Natural killer cell treated with Interleukin-12 subunit alpha and Interleukin-12 subunit beta and Interleukin-15 and Interleukin-18, amount 100 ng/mL, for 72 hours (primary cell): Measurements from ENCODE around the gene SDK1. TPM values are rescaled to one million over a fixed set of nuclear protein-coding genes. Genes with fewer than 3 reads are reported as not detected.
A peak's percentile ranks its signal among the peaks of the same experiment; 100 is the strongest.

Source experiments
- ATAC-seq, 2 donors: fragments of 150-1000 bp; cut with Tn5 transposase in 1 of 2; sonication (Bioruptor Pico), chemical (Tn5 transposase) in 1 of 2; 2 replicates each; pipeline ENCODE4 v1.10.0; 2021
- DNase-seq: peaks from one replicate; pipeline ENCODE4 v3.0.0; 2022; ENCODE audit warnings: low spot score
- H3K27ac Mint-ChIP-seq, 2 donors: 1 replicate in 1 of 2; 2 replicates in 1 of 2; pipeline ENCODE4 v1.8.0; 2022; ENCODE audit warnings: mixed read lengths in 2 of 2, mild to moderate bottlenecking in 1 of 2, moderate library complexity in 1 of 2
- H3K27me3 Mint-ChIP-seq, 2 donors: 1 replicate in 1 of 2; 2 replicates in 1 of 2; pipeline ENCODE4 v1.8.0; 2022; ENCODE audit warnings: mixed read lengths in 2 of 2
- H3K36me3 Mint-ChIP-seq: one replicate; pipeline ENCODE4 v1.8.0; 2022; ENCODE audit warnings: mixed read lengths
- H3K4me1 Mint-ChIP-seq, 2 donors: 1 replicate in 1 of 2; 2 replicates in 1 of 2; pipeline ENCODE4 v1.8.0; 2022; ENCODE audit warnings: low read depth in 2 of 2, mixed read lengths in 2 of 2, mild to moderate bottlenecking in 1 of 2
- H3K4me3 Mint-ChIP-seq: one replicate; pipeline ENCODE4 v1.8.0; 2022; ENCODE audit warnings: mixed read lengths
- H3K9me3 Mint-ChIP-seq: 2 replicates; pipeline ENCODE4 v1.8.0; 2022; ENCODE audit warnings: mixed read lengths
- total RNA-seq, 2 donors: library from RNA; stranded (reverse); gene quantifications; one replicate each; pipeline ENCODE4 v1.2.3, GENCODE V29; 2022

SDK1 gene
- total RNA-seq, 2 donors from 2014 or later: 0.20 to 0.40 TPM

DNA sequence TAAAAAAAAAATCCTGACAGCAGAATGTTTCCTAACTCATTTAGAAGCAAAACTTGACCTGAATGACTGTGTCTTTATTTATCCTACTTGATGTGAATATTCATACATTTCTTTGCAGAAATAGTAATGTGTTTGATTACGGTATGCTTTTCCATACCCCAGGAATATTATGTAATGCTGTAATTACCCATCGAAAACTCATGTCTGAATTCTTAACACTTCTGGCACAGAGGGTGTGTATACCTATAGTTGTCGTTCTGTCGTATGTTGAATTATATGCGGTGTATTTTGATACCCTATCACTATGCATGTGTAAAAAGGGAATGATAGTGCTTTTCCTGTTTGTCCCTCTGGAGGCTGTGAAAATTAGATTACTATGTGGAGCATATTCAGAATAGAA is 26.6 kb downstream of the SDK1 start:
- no peaks in the 10 kb centered on the region for H3K4me1 Mint-ChIP-seq
- peaks cover 27 to 51% of the 10 kb centered on the region in 2 donors for H3K27me3 Mint-ChIP-seq
- no peak overlapping the region for H3K27ac Mint-ChIP-seq
- DNase-seq (no peak), ATAC-seq (no peak)
- no peaks in the 10 kb centered on the region for H3K36me3 Mint-ChIP-seq
- no peak overlapping the region for H3K4me3 Mint-ChIP-seq
- H3K9me3 Mint-ChIP-seq: no peaks in the 10 kb centered on the region

DNA sequence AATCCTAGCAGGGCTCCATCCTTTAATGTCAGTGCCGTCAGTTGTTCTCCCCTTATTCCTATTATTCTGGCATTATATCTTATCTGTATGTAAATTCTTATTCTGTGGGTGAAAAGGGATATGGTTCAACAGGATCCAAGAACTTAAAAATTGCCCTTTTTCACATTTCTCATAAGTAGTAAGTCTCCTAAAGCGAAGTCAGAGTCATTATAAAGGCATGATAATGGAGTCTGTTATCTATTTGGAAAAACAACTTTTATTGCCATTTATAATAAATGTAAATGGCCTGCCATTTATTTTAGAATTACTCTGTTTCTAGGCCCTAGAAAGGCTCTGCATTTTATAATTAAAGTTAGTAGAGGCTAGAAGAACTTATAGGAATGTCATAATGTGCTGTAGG is 31.3 kb downstream of the SDK1 start:
- Mint-ChIP-seq H3K4me1 (no peaks in the 10 kb centered on the region), H3K27me3 (peaks cover 33 to 65% of the 10 kb centered on the region in 2 donors), H3K4me3 (no peak overlapping the region), H3K36me3 (no peaks in the 10 kb centered on the region), H3K27ac (no peak overlapping the region), H3K9me3 (no peaks in the 10 kb centered on the region)
- ATAC-seq (no peak), DNase-seq (no peak)

DNA sequence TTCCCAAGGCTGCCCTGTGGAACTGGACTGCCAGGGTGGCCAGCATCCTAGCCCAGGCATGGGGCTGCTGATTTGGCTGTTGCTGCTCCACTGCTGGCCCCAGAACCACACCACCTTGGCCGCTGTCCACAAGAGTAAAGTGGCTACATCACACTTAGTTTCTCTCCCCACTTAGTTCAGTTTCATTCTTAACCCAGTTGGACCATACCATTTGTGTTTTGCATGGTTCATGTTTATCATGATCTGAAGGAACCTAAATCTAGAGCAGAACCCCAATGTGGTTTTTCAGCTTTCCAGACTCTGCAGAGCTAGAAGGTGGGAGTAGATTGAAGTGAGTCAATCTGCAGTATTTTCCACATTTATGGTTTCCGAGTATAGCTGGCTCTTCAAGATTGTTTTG is 32.8 kb downstream of the SDK1 start:
- no peak for ATAC-seq
- H3K27ac Mint-ChIP-seq: no peak overlapping the region
- H3K4me3 Mint-ChIP-seq: no peak overlapping the region
- no peak for DNase-seq
- H3K36me3 Mint-ChIP-seq: no peaks in the 10 kb centered on the region
- no peaks in the 10 kb centered on the region for H3K4me1 Mint-ChIP-seq
- H3K9me3 Mint-ChIP-seq: no peaks in the 10 kb centered on the region
- H3K27me3 Mint-ChIP-seq: peaks cover 42 to 69% of the 10 kb centered on the region in 2 donors

DNA sequence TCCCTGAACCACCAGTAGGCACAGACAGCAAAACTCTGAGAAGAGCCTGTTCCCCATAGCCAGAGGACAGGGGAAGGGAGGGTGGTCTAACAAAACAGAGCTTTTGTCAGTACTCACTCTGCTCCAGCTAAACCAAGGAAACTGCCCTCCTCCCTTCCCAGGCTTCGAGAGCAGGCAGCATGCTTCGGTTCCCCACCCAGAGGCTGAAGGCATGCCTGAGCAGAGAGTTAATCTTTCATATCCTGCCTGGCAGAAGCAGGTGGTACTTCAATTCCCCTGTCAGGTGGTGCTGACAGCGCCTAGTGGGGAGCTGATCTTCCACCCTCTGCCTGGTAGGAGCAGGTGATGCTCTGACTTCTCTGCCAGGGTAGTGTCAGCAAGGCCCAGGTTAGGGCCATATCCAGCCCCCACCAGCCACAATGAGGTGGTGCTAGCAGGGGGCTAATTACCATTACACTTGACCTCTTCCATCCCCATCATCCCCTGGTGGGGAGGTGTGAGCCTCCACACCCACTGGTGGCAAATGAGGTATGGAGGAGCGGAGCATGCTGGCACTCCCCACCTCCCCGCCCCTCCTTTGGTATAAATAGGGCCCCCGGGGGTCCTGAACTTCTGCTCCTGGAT is 35.1 kb downstream of the SDK1 start:
- peaks cover 44 to 73% of the 10 kb centered on the region in 2 donors for H3K27me3 Mint-ChIP-seq
- no peak overlapping the region for H3K4me3 Mint-ChIP-seq
- no peaks in the 10 kb centered on the region for H3K36me3 Mint-ChIP-seq
- H3K27ac Mint-ChIP-seq: no peak overlapping the region
- peak in 1 of 2 donors; percentile 38 for ATAC-seq
- no peaks in the 10 kb centered on the region for H3K4me1 Mint-ChIP-seq
- no peaks in the 10 kb centered on the region for H3K9me3 Mint-ChIP-seq
- no peak for DNase-seq

DNA sequence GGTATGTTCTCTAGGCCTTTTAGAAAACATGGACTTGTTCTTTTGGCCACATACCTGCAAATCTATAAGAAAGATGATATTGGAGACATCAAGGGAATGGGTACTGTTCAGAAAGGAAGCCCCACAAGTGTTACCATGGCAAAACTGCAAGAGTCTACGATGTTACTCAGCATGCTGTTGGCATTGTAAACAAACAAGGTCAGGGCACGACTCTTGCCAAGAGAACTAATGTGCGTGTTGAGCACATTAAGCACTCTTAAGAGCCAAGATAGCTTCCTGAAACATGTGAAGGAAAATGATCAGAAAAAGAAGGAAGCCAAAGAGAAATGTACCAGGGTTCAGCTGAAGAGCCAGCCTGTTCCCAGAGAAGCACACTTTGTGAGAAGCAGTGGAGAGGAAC is 37.1 kb downstream of the SDK1 start:
- no peaks in the 10 kb centered on the region for H3K36me3 Mint-ChIP-seq
- H3K4me1 Mint-ChIP-seq: no peaks in the 10 kb centered on the region
- peaks cover 44 to 74% of the 10 kb centered on the region in 2 donors for H3K27me3 Mint-ChIP-seq
- no peak for ATAC-seq
- H3K27ac Mint-ChIP-seq: no peak overlapping the region
- H3K4me3 Mint-ChIP-seq: no peak overlapping the region
- no peaks in the 10 kb centered on the region for H3K9me3 Mint-ChIP-seq
- DNase-seq: no peak

DNA sequence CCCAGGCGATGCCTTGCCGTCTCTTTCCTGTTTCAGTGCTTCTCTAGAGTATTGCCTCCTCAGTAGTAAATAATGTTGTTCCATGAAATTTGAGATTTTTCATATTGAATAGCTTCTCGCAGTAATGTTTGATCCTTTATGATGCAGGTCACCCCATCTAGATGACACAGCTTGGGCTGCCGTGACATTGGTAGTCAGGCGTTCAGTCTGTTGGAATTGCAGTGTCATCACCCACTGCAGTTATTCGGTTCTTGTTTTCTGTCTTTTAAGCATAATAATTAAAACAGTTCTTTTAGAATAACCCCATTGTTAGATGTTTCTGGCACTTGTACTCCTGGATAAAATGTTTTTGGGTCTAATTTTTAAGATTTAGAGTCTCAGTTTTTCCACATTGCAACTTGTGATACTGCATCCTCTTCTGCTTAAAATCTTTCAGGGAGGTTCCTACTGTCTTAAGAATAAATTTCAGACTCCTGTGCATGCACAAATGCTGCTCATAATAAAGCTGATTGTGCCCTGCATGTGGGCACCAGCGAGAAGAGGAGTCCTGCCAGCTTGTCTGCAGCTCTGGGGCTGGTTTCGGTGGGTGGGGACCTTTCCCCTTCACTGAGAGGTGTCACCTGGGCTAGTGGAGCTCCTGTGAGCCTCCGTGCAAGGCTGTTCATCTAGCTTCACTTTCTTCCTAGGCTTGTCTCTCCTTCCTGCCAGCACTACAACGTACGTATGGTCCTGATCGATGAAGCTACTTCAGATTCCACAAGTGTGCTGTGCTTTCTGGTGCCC is 44.8 kb downstream of the SDK1 start:
- no peak for ATAC-seq
- Mint-ChIP-seq H3K9me3 (no peaks in the 10 kb centered on the region), H3K27me3 (peaks cover 26 to 64% of the 10 kb centered on the region in 2 donors), H3K27ac (no peak overlapping the region), H3K4me1 (no peaks in the 10 kb centered on the region), H3K4me3 (no peak overlapping the region), H3K36me3 (no peaks in the 10 kb centered on the region)
- no peak for DNase-seq

DNA sequence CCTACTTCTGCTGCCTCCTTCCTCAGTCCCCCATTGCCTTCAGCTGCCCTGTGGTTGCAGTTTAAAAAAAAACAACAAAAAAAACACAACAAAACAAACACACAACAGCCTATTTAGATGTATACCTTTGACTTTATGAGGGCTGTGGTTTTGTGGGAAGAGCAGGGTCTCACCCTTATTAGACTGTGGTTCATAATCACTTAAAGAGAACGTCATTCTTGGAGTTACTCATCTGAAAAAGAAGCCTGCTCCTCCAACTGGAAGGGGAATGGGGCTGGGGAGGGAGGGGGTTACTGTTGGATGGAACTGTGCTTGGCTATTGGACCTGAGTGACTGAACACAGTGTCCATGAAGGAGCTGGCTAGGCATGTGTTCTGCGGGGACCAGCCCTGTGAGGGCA is 48.1 kb downstream of the SDK1 start:
- H3K27ac Mint-ChIP-seq: no peak overlapping the region
- no peaks in the 10 kb centered on the region for H3K9me3 Mint-ChIP-seq
- no peaks in the 10 kb centered on the region for H3K36me3 Mint-ChIP-seq
- DNase-seq (no peak), ATAC-seq (no peak)
- H3K4me3 Mint-ChIP-seq: no peak overlapping the region
- H3K4me1 Mint-ChIP-seq: no peaks in the 10 kb centered on the region
- H3K27me3 Mint-ChIP-seq: peaks cover 24 to 66% of the 10 kb centered on the region in 2 donors

DNA sequence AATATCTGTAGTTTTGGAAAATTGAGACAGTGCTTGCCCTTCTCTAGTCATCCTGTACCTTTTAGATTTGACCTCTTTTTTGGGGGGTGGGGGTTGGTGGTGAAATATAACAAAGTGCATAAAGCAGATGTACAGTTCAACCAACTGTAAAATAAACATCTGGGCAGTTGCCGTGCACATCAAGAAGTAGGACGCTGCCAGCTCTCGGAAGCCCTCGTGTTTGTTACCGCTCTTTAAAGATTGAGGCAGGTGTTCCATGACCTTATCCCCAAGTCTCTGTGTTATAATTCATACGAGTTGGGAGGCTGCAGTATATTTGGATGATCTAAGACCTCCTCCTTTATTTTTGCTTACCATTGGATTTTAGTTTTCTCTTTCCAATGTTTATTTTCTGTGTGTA is 55.1 kb downstream of the SDK1 start:
- H3K36me3 Mint-ChIP-seq: no peaks in the 10 kb centered on the region
- peaks cover 25 to 47% of the 10 kb centered on the region in 2 donors for H3K27me3 Mint-ChIP-seq
- H3K27ac Mint-ChIP-seq: no peak overlapping the region
- no peak for ATAC-seq
- H3K4me3 Mint-ChIP-seq: no peak overlapping the region
- no peaks in the 10 kb centered on the region for H3K9me3 Mint-ChIP-seq
- no peak for DNase-seq
- no peaks in the 10 kb centered on the region for H3K4me1 Mint-ChIP-seq

DNA sequence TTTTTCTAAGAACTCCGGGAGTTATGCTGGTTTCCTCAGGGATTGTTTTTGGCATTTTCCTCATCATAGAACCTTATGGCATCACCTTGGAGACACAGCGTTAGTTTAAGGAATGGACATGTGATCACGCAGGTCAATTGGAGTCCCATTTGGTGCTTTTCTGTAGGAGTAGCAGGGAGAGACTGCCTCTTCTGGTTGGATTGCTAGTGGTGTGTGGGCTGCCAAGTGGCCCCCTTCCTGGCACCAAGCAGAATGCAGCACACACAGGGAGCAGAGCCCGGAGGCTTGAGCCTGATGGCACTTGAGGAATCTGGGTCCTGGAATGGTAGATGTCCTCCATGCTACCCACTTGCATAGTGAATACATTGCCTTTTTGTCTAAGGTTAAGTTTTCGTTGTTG is 57.9 kb downstream of the SDK1 start:
- Mint-ChIP-seq H3K9me3 (no peaks in the 10 kb centered on the region), H3K4me1 (no peaks in the 10 kb centered on the region), H3K27ac (no peak overlapping the region), H3K27me3 (peaks cover 24 to 32% of the 10 kb centered on the region in 2 donors), H3K36me3 (no peaks in the 10 kb centered on the region), H3K4me3 (no peak overlapping the region)
- no peak for ATAC-seq
- DNase-seq: no peak

DNA sequence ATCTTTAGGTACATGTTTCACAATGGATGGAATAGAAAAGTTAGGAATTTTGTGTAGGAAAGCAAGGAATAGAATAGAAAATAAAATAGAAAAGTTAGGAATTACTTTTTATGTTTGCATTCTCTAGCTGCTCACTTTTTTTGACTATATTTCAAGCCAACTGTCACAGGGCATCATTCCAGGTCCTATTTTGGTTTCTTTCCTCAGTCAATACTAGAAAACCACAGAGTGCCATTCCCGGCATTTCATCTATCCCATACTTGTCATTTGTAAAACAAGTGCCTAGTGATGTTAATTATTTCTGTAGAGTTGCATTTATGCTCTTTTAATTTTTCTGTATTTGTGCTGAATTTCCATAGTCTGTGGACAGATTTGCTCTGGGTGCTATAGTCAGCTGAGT is 66.2 kb downstream of the SDK1 start:
- Mint-ChIP-seq H3K9me3 (no peaks in the 10 kb centered on the region), H3K27me3 (peaks cover 40 to 61% of the 10 kb centered on the region in 2 donors), H3K27ac (no peak overlapping the region), H3K36me3 (no peaks in the 10 kb centered on the region), H3K4me3 (no peak overlapping the region), H3K4me1 (no peaks in the 10 kb centered on the region)
- DNase-seq (no peak), ATAC-seq (no peak)

DNA sequence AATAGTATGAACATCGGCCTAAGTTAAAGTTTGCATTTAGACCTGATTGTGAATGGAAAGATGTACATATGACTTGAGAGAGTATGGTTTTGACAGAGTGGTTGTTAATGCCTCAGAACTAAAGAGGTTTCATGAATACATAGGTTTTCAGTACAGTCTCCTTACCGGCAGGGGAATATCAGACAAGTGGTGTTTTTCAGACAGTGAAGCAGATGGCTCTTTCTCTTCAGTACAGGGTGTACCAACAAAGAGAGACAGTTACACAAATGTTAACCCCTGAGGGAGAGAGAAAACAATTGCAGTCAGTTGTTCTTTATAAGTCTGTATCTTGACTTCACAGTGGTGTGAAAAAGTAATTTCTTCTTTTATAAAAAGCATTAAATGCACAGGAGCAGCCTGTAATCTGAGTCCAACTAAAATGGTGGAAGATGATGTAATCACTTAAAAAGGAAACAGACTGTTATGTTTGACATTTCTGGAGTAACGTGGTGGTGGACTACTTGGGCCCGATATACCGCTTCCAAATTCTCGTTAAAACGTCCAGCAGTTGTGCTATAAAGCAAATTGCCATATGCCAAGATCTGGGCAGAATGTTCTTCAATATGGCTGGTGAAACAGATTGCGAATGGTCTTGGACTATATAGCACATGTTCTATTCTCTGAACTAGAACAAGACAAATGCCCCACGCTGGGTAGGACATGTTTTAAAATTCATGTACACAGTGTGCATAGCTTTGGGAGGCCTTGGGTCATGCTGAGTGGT is 69.2 kb downstream of the SDK1 start:
- DNase-seq (no peak), ATAC-seq (peak in 1 of 2 donors; percentile 11)
- Mint-ChIP-seq H3K4me1 (no peaks in the 10 kb centered on the region), H3K4me3 (no peak overlapping the region), H3K27me3 (peaks cover 43 to 68% of the 10 kb centered on the region in 2 donors), H3K9me3 (no peaks in the 10 kb centered on the region), H3K36me3 (no peaks in the 10 kb centered on the region), H3K27ac (no peak overlapping the region)

DNA sequence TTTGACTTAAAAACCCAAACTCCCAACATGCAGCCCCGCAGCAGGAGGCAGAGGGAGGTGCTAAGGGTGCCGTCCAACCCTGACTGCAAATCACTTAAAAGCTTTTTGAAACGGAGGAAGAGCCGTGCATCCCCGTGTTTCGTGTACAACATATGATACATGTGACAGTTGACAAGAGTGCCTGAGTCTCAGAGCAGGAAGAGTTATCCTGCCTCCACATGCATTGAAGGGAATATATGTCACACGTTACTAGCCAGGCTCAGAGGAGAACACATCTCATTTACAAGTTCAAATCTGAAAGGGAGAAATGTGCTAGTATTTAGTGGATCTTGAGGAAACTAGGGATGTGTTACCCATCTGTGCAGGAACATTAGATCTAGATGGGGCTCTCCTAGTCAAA is 69.9 kb downstream of the SDK1 start:
- H3K9me3 Mint-ChIP-seq: no peaks in the 10 kb centered on the region
- H3K36me3 Mint-ChIP-seq: no peaks in the 10 kb centered on the region
- peaks cover 45 to 73% of the 10 kb centered on the region in 2 donors for H3K27me3 Mint-ChIP-seq
- H3K4me3 Mint-ChIP-seq: no peak overlapping the region
- no peak for ATAC-seq
- no peak overlapping the region for H3K27ac Mint-ChIP-seq
- no peaks in the 10 kb centered on the region for H3K4me1 Mint-ChIP-seq
- no peak for DNase-seq

DNA sequence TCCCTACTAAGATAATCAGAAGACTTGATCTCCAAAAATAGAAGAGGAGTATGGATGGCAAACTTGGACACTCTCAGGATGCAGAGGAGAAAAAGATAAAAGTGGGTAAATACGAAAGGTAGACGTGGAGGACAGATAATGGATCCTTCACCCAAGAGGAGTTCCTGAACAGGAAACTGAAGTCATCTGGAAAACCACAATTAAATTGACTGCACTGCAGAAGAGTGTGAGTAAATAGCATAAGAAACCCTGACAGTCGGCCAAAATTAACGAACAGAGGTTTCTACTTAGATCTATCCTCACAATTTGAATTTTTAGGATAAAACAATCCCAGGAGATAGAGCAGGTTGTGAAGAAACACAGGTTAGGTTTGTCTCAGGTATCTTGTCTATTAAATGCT is 70.5 kb downstream of the SDK1 start:
- ATAC-seq (no peak), DNase-seq (no peak)
- Mint-ChIP-seq H3K4me1 (no peaks in the 10 kb centered on the region), H3K9me3 (no peaks in the 10 kb centered on the region), H3K27ac (no peak overlapping the region), H3K4me3 (no peak overlapping the region), H3K27me3 (peaks cover 40 to 73% of the 10 kb centered on the region in 2 donors), H3K36me3 (no peaks in the 10 kb centered on the region)

DNA sequence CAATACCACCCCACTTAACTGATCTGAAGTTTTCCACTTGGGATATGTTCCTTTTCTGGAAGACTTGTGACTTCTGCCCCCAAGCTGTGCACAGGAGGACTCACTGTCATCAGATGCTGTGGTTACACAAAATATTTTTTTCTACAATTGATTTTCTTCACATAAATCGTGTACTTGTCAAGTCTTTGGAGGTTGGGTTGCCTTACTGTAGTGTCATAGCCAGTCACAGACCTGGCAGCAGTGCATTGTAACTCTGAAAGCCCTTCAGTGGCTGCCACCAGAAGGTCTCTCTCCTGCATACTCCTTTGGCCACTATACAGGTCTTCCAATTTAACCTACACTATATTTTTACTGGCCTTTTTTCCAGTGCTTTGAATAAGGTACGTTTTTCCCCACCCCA is 73.2 kb downstream of the SDK1 start:
- Mint-ChIP-seq H3K27me3 (peaks cover 48 to 83% of the 10 kb centered on the region in 2 donors), H3K36me3 (no peaks in the 10 kb centered on the region), H3K27ac (no peak overlapping the region), H3K4me3 (no peak overlapping the region), H3K4me1 (no peaks in the 10 kb centered on the region), H3K9me3 (no peaks in the 10 kb centered on the region)
- no peak for DNase-seq
- no peak for ATAC-seq
